GM12892 (cell line): ENCODE measurements around the gene ENOX1.

Experiments used
- POLR2A ChIP-seq: IDR thresholded peaks from 2 replicates; pipeline ENCODE4 v1.6.1; 2011; ENCODE audit warnings: low read depth, low read length, control low read depth
- POLR2AphosphoS5 ChIP-seq: IDR thresholded peaks from 2 replicates; pipeline ENCODE4 v1.6.1; 2011; ENCODE audit warnings: low read depth, low read length, control low read depth
- TAF1 ChIP-seq: IDR thresholded peaks from 2 replicates; pipeline ENCODE4 v1.6.1; 2011; ENCODE audit warnings: low read depth, mild to moderate bottlenecking, control low read depth, low read length, borderline replicate concordance

DNA sequence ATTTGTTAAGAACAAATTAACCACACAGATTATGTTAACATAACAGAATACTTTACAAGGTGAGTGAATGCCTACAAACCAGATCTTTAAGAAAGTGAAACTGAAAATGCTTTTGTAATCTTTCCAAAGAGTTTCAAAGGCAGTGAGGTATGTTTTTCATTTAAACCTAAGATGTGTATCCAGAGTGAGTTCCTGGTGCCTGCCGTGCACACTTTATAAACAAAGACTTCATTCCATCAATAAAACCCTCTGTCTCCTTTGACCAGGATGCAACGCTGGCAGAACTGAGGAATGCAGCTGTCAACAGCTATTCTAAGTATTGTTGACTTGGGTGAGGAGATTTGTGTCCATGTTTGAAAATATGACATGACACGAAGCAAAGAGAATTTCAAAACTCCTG lies 418.8 kb downstream of the ENOX1 start:
- TF ChIP-seq POLR2A (no peak), POLR2AphosphoS5 (no peak), TAF1 (no peak)
